ENCODE data around the gene POU3F1.

- no peak for TF ChIP-seq CTCF (IDR thresholded peaks at IDR 0.05)
- no peak for TF ChIP-seq POLR2A (IDR thresholded peaks at IDR 0.05)
Measured at GRCh38 chr1:38000529-38001455, 45.8 kb downstream of the POU3F1 start.

All from thyroid gland (tissue), 4 donors.